SK-N-SH treated with all-trans-retinoic acid at 6 μM for 48 hours (cell line): ENCODE data around the gene ANO5.

Experiments
- ARNTL ChIP-seq: fragments of 450-650 bp; formaldehyde crosslinking; IDR thresholded peaks from 2 replicates; pipeline ENCODE4 v1.5.0; 2020; ENCODE audit warnings: low read depth, mild to moderate bottlenecking, moderate library complexity, borderline replicate concordance
- ISL1 ChIP-seq: fragments of 250-450 bp; sonication (Bioruptor Pico); IDR thresholded peaks from 2 replicates; pipeline ENCODE4 v2.1.2; 2022; ENCODE audit warnings: mild to moderate bottlenecking, moderate library complexity
- POU6F1 ChIP-seq: fragments of 250-450 bp; sonication (Bioruptor Pico); IDR thresholded peaks from 2 replicates; pipeline ENCODE4 v1.8.0; 2021; ENCODE audit warnings: low read depth, mild to moderate bottlenecking, moderate library complexity, borderline replicate concordance
- TCF4 ChIP-seq: fragments of 250-450 bp; sonication (Bioruptor Pico); IDR thresholded peaks from 2 replicates; pipeline ENCODE4 v1.8.0; 2021; ENCODE audit warnings: mild to moderate bottlenecking, moderate library complexity, borderline replicate concordance
- ZFP30 ChIP-seq: fragments of 450-650 bp; formaldehyde crosslinking; IDR thresholded peaks from 2 replicates; pipeline ENCODE4 v1.5.0; 2022; ENCODE audit warnings: mild to moderate bottlenecking, moderate library complexity
- ZNF8 ChIP-seq: fragments of 450-650 bp; formaldehyde crosslinking; IDR thresholded peaks from 2 replicates; pipeline ENCODE4 v1.5.0; 2020; ENCODE audit warnings: mild to moderate bottlenecking, moderate library complexity
- TF ChIP-seq, protein P1 (sequence below): fragments of 250-450 bp; sonication (Bioruptor Pico); IDR thresholded peaks from 2 replicates; pipeline ENCODE4 v1.5.1; 2020; ENCODE audit warnings: low read depth, mild to moderate bottlenecking, moderate library complexity

DNA sequence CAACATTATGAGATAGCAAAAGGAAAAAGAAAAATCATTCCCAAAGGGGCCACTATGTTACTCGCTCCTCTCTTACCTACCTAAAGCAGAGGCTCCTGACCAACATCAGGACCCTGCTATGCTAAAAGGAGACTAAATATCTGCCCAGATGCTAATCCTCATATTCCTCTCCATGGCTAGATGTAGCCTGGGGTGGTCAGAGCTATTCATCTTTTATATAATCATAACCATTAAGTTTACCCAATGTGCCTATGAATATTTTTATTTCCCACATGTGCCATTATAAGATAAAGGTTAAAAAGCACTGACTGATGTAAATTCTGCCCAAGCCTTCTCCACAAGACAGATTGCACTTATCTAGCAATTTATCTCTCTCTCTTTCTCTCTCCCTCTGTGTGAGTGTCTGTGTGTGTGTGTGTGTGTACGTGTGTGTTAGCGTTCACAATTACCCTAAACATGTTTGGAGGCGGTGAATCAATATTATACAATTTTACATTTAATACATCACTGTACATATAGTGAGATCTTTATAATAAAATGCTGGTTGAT lies 41.2 kb upstream of the ANO5 start:
- TF ChIP-seq ARNTL (CRISPR knock-in tag) (no peak), TCF4 (CRISPR knock-in tag) (no peak), POU6F1 (CRISPR knock-in tag) (no peak), ZNF8 (CRISPR knock-in tag) (no peak), ISL1 (no peak), ZFP30 (CRISPR knock-in tag) (no peak)
- TF ChIP-seq, protein P1, sequence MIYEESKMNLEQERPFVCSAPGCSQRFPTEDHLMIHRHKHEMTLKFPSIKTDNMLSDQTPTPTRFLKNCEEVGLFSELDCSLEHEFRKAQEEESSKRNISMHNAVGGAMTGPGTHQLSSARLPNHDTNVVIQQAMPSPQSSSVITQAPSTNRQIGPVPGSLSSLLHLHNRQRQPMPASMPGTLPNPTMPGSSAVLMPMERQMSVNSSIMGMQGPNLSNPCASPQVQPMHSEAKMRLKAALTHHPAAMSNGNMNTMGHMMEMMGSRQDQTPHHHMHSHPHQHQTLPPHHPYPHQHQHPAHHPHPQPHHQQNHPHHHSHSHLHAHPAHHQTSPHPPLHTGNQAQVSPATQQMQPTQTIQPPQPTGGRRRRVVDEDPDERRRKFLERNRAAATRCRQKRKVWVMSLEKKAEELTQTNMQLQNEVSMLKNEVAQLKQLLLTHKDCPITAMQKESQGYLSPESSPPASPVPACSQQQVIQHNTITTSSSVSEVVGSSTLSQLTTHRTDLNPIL (CRISPR knock-in tag): no peak
